GM10248 (cell line): Measurements from ENCODE around the gene DTNA.

Experiments
- CTCF ChIA-PET: fragments of 300-600 bp; sonication (Branson Sonifier 250); formaldehyde crosslinking; extraction: SDS; loops from one replicate; lab custom pipeline; 2021; ENCODE audit warnings: antibody characterized with exemption; lab: Yijun Ruan, JAX
- POLR2A ChIA-PET: fragments of 350-650 bp; sonication (Branson Sonifier 250); formaldehyde crosslinking; extraction: SDS; loops from one replicate; lab custom pipeline; 2020; ENCODE audit warnings: antibody characterized with exemption; lab: Yijun Ruan, JAX
- DNase-seq: peaks from one replicate; pipeline ENCODE4 v3.0.0; 2012; ENCODE audit errors: extremely low spot score
- TF ChIP-seq, protein P1 (sequence below): IDR thresholded peaks from 2 replicates; pipeline ENCODE4 v1.5.1; 2012; ENCODE audit warnings: mild to moderate bottlenecking, low read depth; ENCODE audit errors: extremely low read depth, missing control alignments, control extremely low read depth

Gene DTNA

DNA sequence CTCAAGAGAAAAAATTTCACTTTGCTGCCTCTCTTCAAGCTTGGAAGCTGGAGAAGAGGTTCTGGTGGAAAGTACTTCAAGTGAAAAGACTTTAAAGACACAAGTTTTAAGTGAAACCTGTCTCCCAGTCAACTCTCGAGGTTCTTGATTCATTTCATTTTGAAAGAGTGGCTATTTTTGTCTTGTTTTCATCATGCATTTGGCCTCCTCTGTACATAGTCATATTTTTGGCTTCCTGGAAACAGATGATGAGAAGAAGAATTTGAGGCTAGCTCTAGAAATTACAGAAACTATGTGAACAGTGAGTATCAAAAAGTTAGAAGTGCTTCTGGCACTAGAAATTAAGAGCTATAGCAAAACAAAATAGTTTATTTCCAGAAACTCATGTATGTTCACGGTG, 124.8 kb downstream of the DTNA start:
- ChIA-PET CTCF (no interaction called here), POLR2A (no interaction called here)
- DNase-seq: no peak
- TF ChIP-seq, protein P1, sequence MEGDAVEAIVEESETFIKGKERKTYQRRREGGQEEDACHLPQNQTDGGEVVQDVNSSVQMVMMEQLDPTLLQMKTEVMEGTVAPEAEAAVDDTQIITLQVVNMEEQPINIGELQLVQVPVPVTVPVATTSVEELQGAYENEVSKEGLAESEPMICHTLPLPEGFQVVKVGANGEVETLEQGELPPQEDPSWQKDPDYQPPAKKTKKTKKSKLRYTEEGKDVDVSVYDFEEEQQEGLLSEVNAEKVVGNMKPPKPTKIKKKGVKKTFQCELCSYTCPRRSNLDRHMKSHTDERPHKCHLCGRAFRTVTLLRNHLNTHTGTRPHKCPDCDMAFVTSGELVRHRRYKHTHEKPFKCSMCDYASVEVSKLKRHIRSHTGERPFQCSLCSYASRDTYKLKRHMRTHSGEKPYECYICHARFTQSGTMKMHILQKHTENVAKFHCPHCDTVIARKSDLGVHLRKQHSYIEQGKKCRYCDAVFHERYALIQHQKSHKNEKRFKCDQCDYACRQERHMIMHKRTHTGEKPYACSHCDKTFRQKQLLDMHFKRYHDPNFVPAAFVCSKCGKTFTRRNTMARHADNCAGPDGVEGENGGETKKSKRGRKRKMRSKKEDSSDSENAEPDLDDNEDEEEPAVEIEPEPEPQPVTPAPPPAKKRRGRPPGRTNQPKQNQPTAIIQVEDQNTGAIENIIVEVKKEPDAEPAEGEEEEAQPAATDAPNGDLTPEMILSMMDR: no peak

GRCh38 chr18:34835466-34835865, 125.4 kb downstream of the DTNA start:
- DNase-seq: no peak
- TF ChIP-seq, protein P1: no peak
- POLR2A ChIA-PET: no interaction called here
- CTCF ChIA-PET: no interaction called here

DNA sequence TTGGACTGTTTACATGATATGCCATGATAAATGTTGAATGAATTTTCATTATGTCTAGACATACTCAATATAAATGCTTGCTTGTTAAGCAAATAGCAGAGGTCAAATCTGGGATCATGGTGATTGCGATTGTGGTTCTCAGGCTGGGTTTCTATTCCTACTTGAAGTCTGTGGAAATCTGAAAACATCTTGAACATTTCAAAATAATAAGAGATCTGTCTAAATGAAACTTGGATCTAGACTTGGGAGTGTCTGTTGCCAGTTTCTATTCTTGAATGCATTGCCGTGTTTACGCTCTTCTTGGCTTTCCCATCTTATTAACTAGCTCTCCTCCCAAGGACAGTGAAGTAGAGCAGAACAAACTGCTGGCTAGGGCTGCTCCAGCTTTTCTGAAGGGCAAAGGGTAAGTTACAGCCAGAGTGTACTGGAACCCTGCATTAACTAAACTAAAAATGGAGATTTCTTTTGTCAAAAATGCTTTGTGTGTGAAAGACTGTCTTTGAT, 127.7 kb downstream of the DTNA start:
- TF ChIP-seq, protein P1: no peak
- POLR2A ChIA-PET: no interaction called here
- no peak for DNase-seq
- CTCF ChIA-PET: interaction anchor here (0.9 to 1.1 kb wide), 3 partner anchors 9 to 12 kb away, joined by 3 to 4 read pairs (median 3); no protein-coding TSS in a partner anchor

DNA sequence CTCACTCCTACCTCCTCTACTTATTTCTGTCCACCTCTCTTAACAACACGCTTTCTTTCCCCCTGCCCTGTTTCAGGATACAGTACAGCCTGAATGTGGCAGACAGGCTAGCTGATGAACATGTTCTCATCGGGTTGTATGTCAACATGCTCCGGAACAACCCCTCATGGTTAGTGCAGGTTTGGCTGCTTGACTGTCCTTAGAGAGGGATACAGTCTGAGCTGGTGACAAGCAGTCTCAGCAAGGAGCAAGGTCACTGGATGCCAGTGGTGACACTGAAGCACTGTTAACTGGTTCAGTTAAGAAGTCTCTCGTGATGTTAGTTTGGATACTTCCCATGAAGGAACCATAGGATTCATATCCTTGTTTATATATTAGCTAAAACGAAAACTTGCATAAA, 128.6 kb downstream of the DTNA start:
- DNase-seq: no peak
- ChIA-PET CTCF (interaction anchor here (1.0 to 1.2 kb wide), 2 partner anchors 8 to 12 kb away, joined by 3 to 4 read pairs; no protein-coding TSS in a partner anchor), POLR2A (no interaction called here)
- TF ChIP-seq, protein P1: no peak

GRCh38 chr18:34840256-34840826, 130.2 kb downstream of the DTNA start:
- no peak for DNase-seq
- ChIA-PET POLR2A (no interaction called here), CTCF (interaction anchor here (0.7 to 2.1 kb wide), 4 partner anchors 8 to 38 kb away, joined by 3 to 5 read pairs (median 4); no protein-coding TSS in a partner anchor)
- TF ChIP-seq, protein P1: no peak

DNA sequence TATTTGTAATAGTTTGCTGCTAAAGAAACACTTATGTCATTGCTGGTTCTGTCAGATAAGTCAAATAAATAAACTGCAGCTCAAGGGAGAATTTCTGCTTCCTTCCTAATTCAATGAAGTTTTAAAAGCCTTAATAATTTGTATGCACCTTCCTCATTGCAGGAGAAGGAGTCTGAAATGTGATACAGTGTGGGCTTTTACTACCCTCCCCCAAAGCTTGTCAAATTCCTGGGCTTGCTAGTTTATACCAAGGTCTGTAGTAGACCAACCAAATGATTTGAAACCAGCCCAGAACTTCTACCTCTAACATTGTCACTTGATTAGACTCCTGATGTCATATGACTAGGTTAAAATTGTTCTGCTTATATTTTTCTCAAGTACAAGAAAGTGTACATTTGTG, 131.8 kb downstream of the DTNA start:
- CTCF ChIA-PET: interaction anchor here (1.5 to 2.1 kb wide), 2 partner anchors 13 to 16 kb away, joined by 3 to 5 read pairs; no protein-coding TSS in a partner anchor
- POLR2A ChIA-PET: no interaction called here
- TF ChIP-seq, protein P1: no peak
- no peak for DNase-seq
